Right cardiac atrium (tissue), 5 donors: ENCODE results near the gene CDC42BPB. TPM values are rescaled to one million over a fixed set of nuclear protein-coding genes. Genes with fewer than 3 reads are reported as not detected.

Experiments
- ATAC-seq, 2 donors: fragments of 200-7000 bp; cut with Tn5 transposase; one replicate each; pipeline versions ENCODE4 v1.8.0 to v1.9.1; 2020; ENCODE audit warnings: moderate library complexity in 2 of 2, mild to moderate bottlenecking in 1 of 2
- DNase-seq, 3 donors: peaks; one replicate each; pipeline ENCODE4 v3.0.0-alpha.2; 2020
- H3K27ac ChIP-seq: one replicate; pipeline ENCODE4 v1.5.1; 2013; ENCODE audit warnings: mild to moderate bottlenecking, low read length, control low read depth, moderate library complexity
- H3K27me3 ChIP-seq: one replicate; pipeline ENCODE4 v1.6.1; 2013; ENCODE audit not compliant: control insufficient read depth, insufficient read depth
- H3K4me1 ChIP-seq: one replicate; pipeline ENCODE4 v1.6.1; 2013; ENCODE audit warnings: low read length; ENCODE audit not compliant: control insufficient read depth, insufficient read depth
- H3K4me3 ChIP-seq: one replicate; pipeline ENCODE4 v1.5.1; 2013; ENCODE audit warnings: low read length, control low read depth
- H3K9me3 ChIP-seq: one replicate; pipeline ENCODE4 v1.6.1; 2013; ENCODE audit warnings: low read length; ENCODE audit not compliant: control insufficient read depth
- WGBS: extraction: QIAGEN DNeasy Blood & Tissue Kit; methylation state at CpG from one replicate; pipeline ENCODE4 v1.1.7; 2013; 5-methylcytosine and 5-hydroxymethylcytosine counted together
- intact Hi-C, 4 donors: fragments of 100-400 bp; cut with DNase I; formaldehyde crosslinking; loops; one replicate each; pipeline versions ENCODE4 v1.11.0 to v1.14.0; 2022 to 2023
- polyA plus RNA-seq: library from polyadenylated mRNA; stranded (reverse); fragments of 200-250 nt; gene quantifications from one replicate; pipeline ENCODE4 v1.2.3, GENCODE V29; 2013
- total RNA-seq, 4 donors: library from RNA; stranded (reverse); fragmentation: NEBNext Ultra II Directional; extraction: Animal tissue kit (Norgen Biotek cat#: 25700); gene quantifications; one replicate each; pipeline ENCODE4 v1.2.1, GENCODE V29; 2021
- donor health status: healthy with polysubstance abuse.
- donor health status: DM: no; HTN: yes; CAD: no.
- donor health status: DM: no; HTN: no; CAD: no.
- donor health status: DM: no; HTN: yes; CAD: no; lungs with severe emphysema.
- donor health status: DM: yes; HTN: yes; CAD: no.

CDC42BPB gene
- total and polyA plus RNA-seq, 5 donors, result 42.5 to 82.5 (median 69.7) TPM

DNA sequence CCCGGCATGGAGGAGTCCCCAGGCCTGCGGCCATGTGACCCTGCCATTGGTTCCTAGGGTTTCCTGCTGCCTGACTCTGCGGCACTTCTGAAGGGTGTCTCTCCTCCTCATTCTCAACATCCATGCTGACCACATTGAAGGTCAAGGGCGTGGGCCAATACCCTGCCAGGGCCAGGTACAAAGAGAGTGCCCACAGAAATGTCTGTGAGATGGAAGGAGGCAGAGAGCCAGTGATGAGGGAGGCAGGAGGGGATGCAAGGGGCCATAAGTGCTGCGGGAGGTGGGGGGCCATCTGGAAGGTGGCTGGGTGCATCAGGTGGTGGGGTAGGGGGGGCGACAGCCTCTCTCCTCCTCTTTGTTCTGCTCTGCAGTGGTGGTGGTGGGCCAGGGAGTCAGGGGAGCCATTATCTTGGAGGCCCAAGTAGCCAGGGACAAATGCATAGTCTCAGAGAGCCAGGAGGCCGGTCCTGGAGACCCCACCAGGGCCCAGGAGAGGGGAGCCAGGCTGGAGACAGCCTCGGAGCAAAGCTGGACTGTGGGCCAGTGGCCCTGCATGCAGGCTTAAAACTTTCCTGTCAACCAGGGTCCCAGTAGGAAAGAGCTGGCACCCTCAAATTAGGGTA lies 13.0 kb upstream of the CDC42BPB start:
- WGBS, result 84% methylated on average over 8 of the region's 8 CpGs
- DNase-seq, result peak in 1 of 3 donors; percentile 24
- no peak for ATAC-seq
- Histone ChIP-seq H3K9me3 (no peaks in the 10 kb centered on the region), H3K4me1 (peaks cover 5% of the 10 kb centered on the region), H3K27ac (no peak overlapping the region), H3K4me3 (no peak overlapping the region), H3K27me3 (no peaks in the 10 kb centered on the region)
- intact Hi-C loops, result no loop called here

DNA sequence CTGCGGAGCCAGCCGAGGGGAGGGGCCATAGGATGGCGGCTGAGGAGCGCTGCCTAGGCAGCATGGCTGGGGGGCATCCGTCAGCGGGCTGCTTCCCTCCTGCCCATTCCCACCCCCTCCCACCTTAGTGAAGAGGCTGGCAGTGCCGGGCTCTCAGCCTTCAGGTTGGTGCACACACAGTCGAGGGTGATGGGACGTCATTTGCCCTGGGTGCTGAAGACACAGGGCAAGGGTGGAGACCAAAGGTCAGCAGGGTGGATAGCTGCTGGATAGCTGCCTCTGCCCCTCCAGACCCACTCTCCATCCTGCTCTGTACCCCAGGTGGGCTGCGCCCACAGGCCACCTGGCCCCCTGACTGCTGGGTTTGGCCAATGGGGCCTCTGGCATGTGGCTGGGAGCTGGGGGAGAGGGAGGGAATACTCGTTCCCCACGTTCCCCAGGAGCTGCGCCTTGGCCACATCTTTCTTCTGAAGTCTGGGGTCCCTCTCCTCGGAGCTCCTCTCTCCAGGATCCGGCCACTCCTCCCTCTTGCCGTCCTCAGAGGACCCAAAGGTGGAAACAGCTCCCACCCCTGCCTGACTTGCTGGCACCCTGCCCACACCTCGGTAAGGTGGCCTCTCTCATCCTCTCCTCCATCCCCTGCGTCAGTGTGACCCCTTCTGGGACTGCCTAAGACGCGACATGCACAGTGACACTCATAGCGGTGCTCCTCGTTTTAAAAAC lies 11.2 kb upstream of the CDC42BPB start:
- no peak overlapping the region for H3K27ac ChIP-seq
- DNase-seq, result peak in 2 of 3 donors; percentile 52 to 58
- no peaks in the 10 kb centered on the region for H3K9me3 ChIP-seq
- intact Hi-C loops, result no loop called here
- ATAC-seq, result no peak
- 77% methylated on average over 22 of the region's 22 CpGs for WGBS
- H3K4me1 ChIP-seq, result peaks cover 2% of the 10 kb centered on the region
- no peak overlapping the region for H3K4me3 ChIP-seq
- H3K27me3 ChIP-seq, result no peaks in the 10 kb centered on the region

DNA sequence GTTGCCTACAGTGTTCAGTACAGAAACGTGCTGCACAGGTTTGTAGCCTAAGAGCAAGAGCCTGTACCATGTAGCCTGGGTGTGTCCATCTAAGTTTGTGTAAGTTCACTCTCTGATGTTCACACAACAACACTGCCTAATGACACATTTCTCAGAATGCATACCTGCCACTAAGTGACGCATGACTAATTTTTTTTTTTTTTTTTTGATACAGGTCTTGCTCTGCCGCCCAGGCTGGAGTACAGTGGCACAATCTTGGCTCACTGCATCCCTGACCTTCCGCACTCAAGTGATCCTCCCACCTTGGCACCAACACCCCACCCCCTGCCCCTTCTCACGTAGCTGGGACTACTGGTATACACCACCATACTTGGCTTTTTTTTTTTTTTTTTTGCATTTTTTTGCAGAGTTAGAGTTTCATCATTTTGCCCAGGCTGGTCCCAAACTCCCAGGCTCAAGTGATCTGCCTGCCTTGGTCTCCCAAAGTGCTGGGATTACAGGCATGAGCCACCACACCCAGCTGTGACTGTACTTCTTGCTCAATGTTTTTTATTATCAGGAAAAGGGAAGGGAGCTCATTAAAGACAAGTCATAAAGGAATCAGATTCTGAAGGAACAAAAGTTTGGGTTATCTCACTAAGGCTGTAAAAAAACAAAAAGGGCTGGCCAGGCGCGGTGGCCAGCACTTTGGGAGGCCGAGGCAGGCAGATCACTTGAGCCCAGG lies 10.0 kb upstream of the CDC42BPB start:
- no peak overlapping the region for H3K4me3 ChIP-seq
- H3K4me1 ChIP-seq, result peaks cover 2% of the 10 kb centered on the region
- peak; percentile 50 to 65 (median 55) for DNase-seq
- intact Hi-C loops, result no loop called here
- H3K27ac ChIP-seq, result no peak overlapping the region
- no peaks in the 10 kb centered on the region for H3K9me3 ChIP-seq
- no peaks in the 10 kb centered on the region for H3K27me3 ChIP-seq
- ATAC-seq, result peak; percentile 49 to 68
- 68% methylated on average over 8 of the region's 8 CpGs for WGBS

DNA sequence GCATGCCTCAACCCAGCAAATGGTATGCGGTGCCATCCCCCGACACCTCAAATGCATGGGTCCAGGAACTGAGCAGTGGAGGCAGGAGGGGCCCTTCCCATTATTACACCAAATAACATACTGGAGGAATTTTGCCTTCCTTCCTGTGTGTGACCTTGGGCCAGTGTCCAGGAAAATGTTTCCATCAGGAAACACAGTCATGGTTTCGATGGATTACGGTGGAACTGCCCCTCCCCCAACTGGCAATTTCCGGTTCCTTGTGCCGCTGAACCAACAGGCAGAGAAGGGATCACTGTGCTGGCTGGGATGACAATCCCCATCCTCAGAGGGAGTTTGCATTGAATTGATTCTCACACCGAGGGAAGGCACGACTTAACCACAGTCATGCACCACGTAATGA lies 9.1 kb upstream of the CDC42BPB start:
- Histone ChIP-seq H3K27me3 (no peaks in the 10 kb centered on the region), H3K27ac (peak overlapping the region; percentile 38), H3K4me1 (peaks cover 2% of the 10 kb centered on the region), H3K9me3 (no peaks in the 10 kb centered on the region), H3K4me3 (no peak overlapping the region)
- WGBS, result 61% methylated on average over 9 of the region's 9 CpGs
- DNase-seq, result peak; percentile 56 to 67 (median 59)
- intact Hi-C loops, result no loop called here
- ATAC-seq, result peak in 1 of 2 donors; percentile 59

DNA sequence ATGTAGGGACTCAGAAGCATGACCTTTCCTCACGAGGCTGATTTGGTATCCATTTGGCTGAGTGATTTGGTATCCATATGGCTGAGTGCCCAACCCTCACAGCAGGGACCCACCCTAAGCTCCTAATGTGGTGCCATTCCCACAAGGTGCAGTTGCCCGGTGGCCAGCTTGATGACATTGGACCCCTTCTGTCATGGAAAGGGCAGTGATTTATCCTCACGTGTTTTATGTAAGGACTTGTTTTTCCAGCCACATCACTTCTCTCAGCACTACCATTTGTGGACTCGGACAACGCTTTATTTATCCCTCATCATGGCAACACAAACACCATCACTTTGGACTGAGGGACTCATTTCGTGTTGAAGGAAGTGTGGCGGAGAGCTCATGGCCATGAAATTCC lies 8.5 kb upstream of the CDC42BPB start:
- no peaks in the 10 kb centered on the region for H3K27me3 ChIP-seq
- no peaks in the 10 kb centered on the region for H3K9me3 ChIP-seq
- 72% methylated on average over 7 of the region's 7 CpGs for WGBS
- peaks cover 2% of the 10 kb centered on the region for H3K4me1 ChIP-seq
- ATAC-seq (no peak), DNase-seq (peak in 1 of 3 donors; percentile 14)
- intact Hi-C loops, result no loop called here
- H3K27ac ChIP-seq, result peak overlapping the region; percentile 38
- H3K4me3 ChIP-seq, result no peak overlapping the region

DNA sequence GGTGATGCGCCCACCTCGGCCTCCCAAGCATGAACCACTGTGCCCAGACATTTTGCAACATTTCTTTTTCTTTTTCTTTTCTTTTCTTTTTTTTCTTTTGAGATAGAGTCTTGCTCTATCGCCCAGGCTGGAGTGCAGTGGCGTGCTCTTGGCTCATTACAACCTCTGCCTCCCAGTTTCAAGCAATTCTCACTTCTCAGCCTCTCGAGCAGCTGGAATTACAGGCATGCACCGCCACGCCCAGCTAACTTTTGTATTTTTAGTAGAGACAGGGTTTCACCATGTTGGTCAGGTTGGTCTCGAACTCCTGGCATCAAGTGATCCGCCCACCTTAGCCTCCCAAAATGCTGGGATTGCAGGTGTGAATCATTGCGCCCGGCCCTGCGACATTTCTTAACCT lies 7.6 kb upstream of the CDC42BPB start:
- ATAC-seq, result no peak
- no peaks in the 10 kb centered on the region for H3K9me3 ChIP-seq
- no peak overlapping the region for H3K4me3 ChIP-seq
- peak in 1 of 3 donors; percentile 39 for DNase-seq
- peaks cover 2% of the 10 kb centered on the region for H3K4me1 ChIP-seq
- H3K27me3 ChIP-seq, result no peaks in the 10 kb centered on the region
- WGBS, result 93% methylated on average over 12 of the region's 12 CpGs
- H3K27ac ChIP-seq, result no peak overlapping the region
- intact Hi-C loops, result no loop called here

DNA sequence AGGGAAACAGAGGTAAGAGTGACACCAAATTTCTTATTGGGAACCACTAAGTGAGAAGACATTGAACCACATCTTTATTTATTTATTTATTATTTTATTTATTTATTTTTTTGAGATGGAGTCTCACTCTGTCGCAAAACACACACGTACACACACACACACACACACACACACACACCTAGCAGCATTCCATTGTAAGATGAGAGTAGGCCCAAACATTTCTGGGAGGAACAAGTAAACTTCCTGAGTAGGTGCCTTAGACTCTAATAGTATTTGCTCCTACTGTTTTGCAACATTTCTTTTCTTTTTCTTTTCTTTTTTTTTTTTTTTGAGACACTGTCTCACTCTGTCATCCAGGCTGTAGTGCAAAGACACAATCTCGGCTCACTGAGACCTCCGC lies 7.1 kb upstream of the CDC42BPB start:
- no peaks in the 10 kb centered on the region for H3K9me3 ChIP-seq
- H3K27me3 ChIP-seq, result no peaks in the 10 kb centered on the region
- ATAC-seq (no peak), DNase-seq (no peak)
- WGBS, result 90% methylated on average over 4 of the region's 4 CpGs
- H3K4me1 ChIP-seq, result peaks cover 2% of the 10 kb centered on the region
- H3K4me3 ChIP-seq, result no peak overlapping the region
- no peak overlapping the region for H3K27ac ChIP-seq
- intact Hi-C loops, result no loop called here

DNA sequence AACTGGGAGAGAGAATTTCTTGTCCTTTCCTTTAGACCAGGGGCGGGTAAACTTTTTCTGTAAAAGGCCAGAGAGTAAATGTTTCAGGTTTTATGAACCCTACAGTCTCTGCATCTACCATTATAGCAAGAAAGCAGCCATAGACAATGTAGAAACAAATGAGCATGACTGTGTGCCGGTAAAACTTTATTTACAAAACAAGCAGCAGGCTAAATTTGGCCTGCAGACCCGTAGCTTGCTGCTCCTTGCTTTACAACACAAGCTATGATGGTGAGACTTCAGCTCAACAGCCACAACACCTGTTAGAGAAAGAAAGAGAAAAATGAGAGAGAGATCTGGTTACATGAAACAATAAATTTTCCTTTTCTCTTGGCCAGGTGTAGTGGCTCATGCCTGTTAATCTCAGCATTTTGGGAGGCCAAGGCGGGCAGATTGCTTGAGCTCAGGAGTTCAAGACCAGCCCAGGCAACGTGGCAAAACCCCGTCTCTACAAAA lies 4.2 kb upstream of the CDC42BPB start:
- Histone ChIP-seq H3K9me3 (no peaks in the 10 kb centered on the region), H3K27me3 (no peaks in the 10 kb centered on the region), H3K27ac (no peak overlapping the region), H3K4me3 (no peak overlapping the region), H3K4me1 (peaks cover 4% of the 10 kb centered on the region)
- no peak for DNase-seq
- 80% methylated on average over 6 of the region's 6 CpGs for WGBS
- intact Hi-C loops, result no loop called here
- no peak for ATAC-seq

DNA sequence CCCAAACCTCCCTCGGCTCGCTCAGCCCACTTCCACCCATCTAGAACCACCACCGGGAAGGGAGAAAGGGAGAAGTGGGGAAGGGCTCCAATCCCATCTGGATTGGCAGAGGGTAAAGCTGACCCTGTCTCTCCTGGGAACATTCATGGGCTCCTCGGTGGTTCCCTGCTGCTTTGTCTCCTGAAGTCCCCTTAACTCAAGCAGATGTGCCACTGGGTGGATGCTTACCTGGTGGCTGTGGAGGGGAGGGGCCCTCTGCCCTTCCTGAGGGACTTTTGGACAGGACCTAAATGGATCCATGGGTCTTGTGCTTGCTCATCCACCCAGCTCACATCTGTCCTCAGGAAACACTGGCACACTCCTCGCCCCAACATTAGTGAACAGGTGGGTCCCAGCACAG lies 2.2 kb upstream of the CDC42BPB start:
- 78% methylated on average over 5 of the region's 5 CpGs for WGBS
- no peak overlapping the region for H3K4me3 ChIP-seq

DNA sequence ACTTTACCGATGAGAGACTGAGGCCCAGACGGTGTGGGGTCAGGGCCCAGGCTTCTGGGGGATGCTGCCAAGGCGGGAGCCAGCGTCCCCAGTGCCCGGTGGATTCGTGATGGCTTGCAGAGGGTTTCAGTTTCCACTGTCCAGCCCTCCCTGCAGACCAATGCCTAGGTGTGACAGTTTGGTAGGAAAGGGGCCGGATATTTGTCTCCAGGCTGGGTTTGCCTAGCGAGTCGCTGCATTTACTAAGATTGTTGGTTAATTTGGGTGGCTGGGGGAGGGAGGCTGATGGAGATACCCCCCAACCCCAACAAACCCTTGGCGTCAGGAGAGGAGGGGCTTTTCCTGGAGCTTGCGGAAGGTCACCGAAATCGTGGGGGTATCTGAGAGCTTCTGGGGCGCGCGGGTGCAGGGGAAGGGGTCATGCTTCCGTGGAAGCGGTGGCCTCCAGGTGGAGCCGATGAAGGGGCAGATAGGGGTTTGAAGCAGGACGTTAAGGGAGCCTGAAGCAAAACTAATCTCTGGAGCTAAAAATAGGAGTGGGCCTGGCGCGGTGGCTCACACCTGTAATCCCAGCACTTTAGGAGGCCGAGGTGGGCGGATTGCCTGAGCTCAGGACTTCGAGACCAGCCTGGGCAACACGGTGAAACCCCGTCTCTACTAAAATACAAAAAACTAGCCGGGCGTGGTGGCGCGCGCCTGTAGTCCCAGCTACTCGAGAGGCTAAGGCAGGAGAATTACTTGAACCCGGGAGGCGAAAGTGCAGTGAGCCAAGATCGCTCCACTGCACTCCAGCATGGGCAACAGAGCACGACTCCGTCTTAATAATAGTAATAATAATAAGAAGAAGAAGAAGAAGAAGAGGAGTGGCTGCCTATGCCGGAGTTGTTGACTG lies 1.1 kb upstream of the CDC42BPB start:
- intact Hi-C loops, result no loop called here
- ATAC-seq, result peak; percentile 22 to 28
- no peaks in the 10 kb centered on the region for H3K27me3 ChIP-seq
- H3K27ac ChIP-seq, result peak overlapping the region; percentile 60
- peak in 2 of 3 donors; percentile 60 to 66 for DNase-seq
- peaks cover 4% of the 10 kb centered on the region for H3K4me1 ChIP-seq
- H3K9me3 ChIP-seq, result no peaks in the 10 kb centered on the region
- 44% methylated on average over 39 of the region's 39 CpGs for WGBS
- peak overlapping the region; percentile 84 for H3K4me3 ChIP-seq

More for the DNA sequence above, 2.2 kb upstream of the CDC42BPB start:
- ATAC-seq, result no peak
- no peak for DNase-seq
- intact Hi-C loops, result no loop called here
- Histone ChIP-seq H3K4me1 (peaks cover 4% of the 10 kb centered on the region), H3K27ac (no peak overlapping the region), H3K9me3 (no peaks in the 10 kb centered on the region), H3K27me3 (no peaks in the 10 kb centered on the region)
